DMS79 (cell line): ENCODE data around the gene CSF1R.
"Not testable (repeated sequence)": the region's sequence is repeated elsewhere in the genome, so short reads cannot be mapped to it uniquely, and the experiment has no call there.

Experiments used
- DNase-seq: peaks from one replicate; lab custom pipeline; 2025; lab: John Stamatoyannopoulos, UW

The CSF1R gene

GRCh38 chr5:150055326-150056074 lies 30.9 kb downstream of the CSF1R start:
- DNase-seq: no peak

- no peak for DNase-seq
These were observed 31.8 kb downstream of the CSF1R start for GRCh38 chr5:150054569-150054968.

- no peak for DNase-seq
These were observed 32.5 kb downstream of the CSF1R start for GRCh38 chr5:150053713-150054392.

GRCh38 chr5:150052956-150053712 lies 33.2 kb downstream of the CSF1R start:
- DNase-seq: no peak

- no peak for DNase-seq
These were observed 34.0 kb downstream of the CSF1R start for GRCh38 chr5:150052226-150052955.

GRCh38 chr5:150051657-150052195 lies 34.6 kb downstream of the CSF1R start:
- DNase-seq: no peak

- DNase-seq: not testable (repeated sequence)
These were observed 36.1 kb downstream of the CSF1R start for GRCh38 chr5:150050172-150050811.

- DNase-seq: no peak
These were observed 40.3 kb downstream of the CSF1R start for GRCh38 chr5:150046031-150046430.

- DNase-seq: no peak
These were observed 40.8 kb downstream of the CSF1R start for GRCh38 chr5:150045549-150045948.

GRCh38 chr5:150044712-150045111 lies 41.6 kb downstream of the CSF1R start:
- no peak for DNase-seq

GRCh38 chr5:150044329-150044681 lies 42.0 kb downstream of the CSF1R start:
- no peak for DNase-seq

GRCh38 chr5:150043657-150044328 lies 42.6 kb downstream of the CSF1R start:
- DNase-seq: no peak

- DNase-seq: no peak
These were observed 43.9 kb downstream of the CSF1R start for GRCh38 chr5:150042459-150042858.

- no peak for DNase-seq
These were observed 47.8 kb downstream of the CSF1R start for GRCh38 chr5:150038547-150038946.

GRCh38 chr5:150036513-150036912 lies 49.8 kb downstream of the CSF1R start:
- no peak for DNase-seq

- DNase-seq: no peak
These were observed 51.0 kb downstream of the CSF1R start for GRCh38 chr5:150035139-150035895.

GRCh38 chr5:150034662-150035061 lies 51.7 kb downstream of the CSF1R start:
- DNase-seq: no peak

GRCh38 chr5:150033334-150033733 lies 53.0 kb downstream of the CSF1R start:
- DNase-seq: no peak

- DNase-seq: not testable (repeated sequence)
These were observed 58.3 kb downstream of the CSF1R start for GRCh38 chr5:150028047-150028446.

GRCh38 chr5:150026682-150027172 lies 59.6 kb downstream of the CSF1R start:
- DNase-seq: no peak
